ENCODE results near the gene NRG2. TPM values are rescaled to one million over a fixed set of nuclear protein-coding genes. Genes with fewer than 3 reads are reported as not detected.

Gene NRG2
- polyA plus RNA-seq, 4 donors, result 1.4 to 1.6 (median 1.5) TPM

- DNase-seq (ENCODE audit: low read depth in 4 of 4, low spot score in 2 of 4), result no peak
Observed at GRCh38 chr5:139804800-139805397, 238.2 kb downstream of the NRG2 start.

DNA sequence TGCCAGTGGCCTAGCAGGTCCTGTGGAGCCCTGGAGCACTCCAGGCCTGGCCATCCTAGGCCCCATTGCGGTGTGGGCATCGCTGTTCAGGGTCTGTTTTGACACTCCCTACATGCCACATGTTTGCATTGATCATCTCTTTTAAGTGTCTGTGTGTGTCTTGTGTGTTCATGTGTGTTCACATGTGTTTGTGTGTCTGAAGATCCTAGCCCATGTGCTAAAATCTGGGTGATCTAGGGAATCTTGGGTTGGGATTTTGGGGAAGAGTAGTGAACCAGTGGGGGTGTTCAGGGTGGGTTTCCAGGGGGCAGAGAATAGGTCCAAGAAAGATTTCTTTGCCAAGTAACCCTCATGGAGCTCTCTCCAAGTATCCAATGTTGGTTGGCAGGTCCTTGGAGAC lies 239.1 kb downstream of the NRG2 start:
- no peak for DNase-seq (ENCODE audit: low read depth in 4 of 4, low spot score in 2 of 4)

GRCh38 chr5:139799359-139799758 lies 243.7 kb downstream of the NRG2 start:
- DNase-seq (ENCODE audit: low read depth in 4 of 4, low spot score in 2 of 4), result no peak

DNA sequence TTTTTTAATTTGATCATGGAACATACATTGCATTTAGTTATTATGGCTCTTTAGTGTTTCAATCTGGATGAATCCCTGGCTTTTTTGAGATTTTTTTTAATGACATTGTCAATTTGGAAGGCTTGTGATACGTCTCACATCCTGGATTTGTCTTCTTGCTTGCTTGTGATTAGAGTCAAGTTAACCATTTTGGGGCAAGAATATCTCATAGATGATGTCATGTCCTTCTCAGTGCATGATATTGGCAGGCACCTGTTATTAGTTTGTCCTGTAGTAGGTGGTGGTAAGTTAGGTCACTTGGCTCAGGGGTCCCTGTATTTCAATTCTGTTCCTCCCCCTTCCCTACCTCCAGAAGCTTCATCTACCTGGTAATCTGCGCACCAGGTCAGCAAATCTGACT lies 244.2 kb downstream of the NRG2 start:
- DNase-seq (ENCODE audit: low read depth in 4 of 4, low spot score in 2 of 4), result no peak

- no peak for DNase-seq (ENCODE audit: low read depth in 4 of 4, low spot score in 2 of 4)
Observed at GRCh38 chr5:139797856-139798510, 245.1 kb downstream of the NRG2 start.

DNA sequence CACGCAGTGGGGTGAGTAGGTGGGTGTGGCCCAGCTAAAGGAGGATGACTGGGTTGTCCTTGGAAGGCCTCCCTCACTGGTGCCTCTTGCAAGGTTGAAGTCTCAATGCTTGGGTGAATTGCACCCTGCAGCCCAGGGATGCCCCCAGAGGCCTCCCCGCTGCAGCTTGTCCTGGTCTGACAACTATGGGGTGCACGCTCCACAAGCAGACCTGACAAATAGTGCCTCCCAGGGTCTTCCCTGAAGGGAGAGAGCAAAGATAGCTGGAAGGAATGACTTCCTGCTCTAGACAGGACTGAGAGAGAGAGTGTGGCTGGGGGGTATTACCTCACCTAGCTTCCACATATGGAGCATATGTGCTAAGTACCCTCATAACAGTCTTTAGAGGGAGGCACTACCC lies 245.8 kb downstream of the NRG2 start:
- DNase-seq (ENCODE audit: low read depth in 4 of 4, low spot score in 2 of 4), result no peak

Other genes with a start within 250 kb of the NRG2 start
- 1 to 10 TPM; 1.7 to 2.8 (median 2.0) TPM for gene PSD2, start 247.5 kb downstream of the NRG2 start, polyA plus RNA-seq (ENCODE audit: insufficient read length in 4 of 4)
- 10 to 100 TPM; 11.8 to 14.7 (median 13.4) TPM for gene PURA, start 70.8 kb upstream of the NRG2 start, polyA plus RNA-seq (ENCODE audit: insufficient read length in 4 of 4)
- 1 to 10 TPM; 6.1 to 9.2 (median 6.5) TPM for gene IGIP, start 82.6 kb upstream of the NRG2 start, polyA plus RNA-seq (ENCODE audit: insufficient read length in 4 of 4)
- gene CYSTM1, start 131.9 kb upstream of the NRG2 start, polyA plus RNA-seq (ENCODE audit: insufficient read length in 4 of 4), result 10 to 100 TPM; 63.4 to 82.0 (median 74.5) TPM